T-helper 2 cell (primary cell): Measurements from ENCODE around the gene ATXN1.
A peak's percentile ranks its signal among the peaks of the same experiment; 100 is the strongest.
"Not testable (repeated sequence)": the region's sequence is repeated elsewhere in the genome, so short reads cannot be mapped to it uniquely, and the experiment has no call there.

Experiments used
- DNase-seq, 5 experiments: peaks; one replicate each; pipeline versions ENCODE4 v3.0.0 to v3.0.0-alpha.2; 2012 to 2022

The ATXN1 gene

DNA sequence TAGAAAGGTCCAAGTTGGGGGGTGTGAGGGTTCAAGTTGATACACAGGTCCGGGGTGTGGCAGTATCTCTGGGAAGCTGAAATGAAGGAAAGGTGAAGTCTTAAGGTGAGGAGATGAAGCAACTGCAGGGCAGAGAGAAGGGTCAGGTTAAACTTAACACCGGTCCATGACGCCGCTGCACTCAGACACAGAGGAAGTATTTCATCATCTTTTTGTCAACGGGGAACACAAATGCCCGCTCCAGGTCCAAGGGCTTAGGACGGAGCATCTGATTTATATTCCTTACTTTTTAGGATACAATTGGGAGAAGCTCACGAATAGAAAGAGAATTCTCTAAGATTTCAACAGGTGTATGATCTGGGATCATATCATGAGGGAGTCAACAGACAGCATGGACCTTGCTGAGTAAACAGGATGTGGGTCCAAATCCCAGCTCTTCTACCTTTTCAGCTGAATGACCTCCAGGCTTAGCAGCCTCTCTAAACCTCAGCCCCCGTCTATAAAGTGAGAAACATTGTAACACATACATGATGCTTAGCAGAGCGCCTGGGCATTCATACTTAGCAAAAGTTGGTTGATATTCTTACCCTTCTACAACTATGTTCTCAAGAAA, 197.5 kb downstream of the ATXN1 start:
- no peak for DNase-seq

DNA sequence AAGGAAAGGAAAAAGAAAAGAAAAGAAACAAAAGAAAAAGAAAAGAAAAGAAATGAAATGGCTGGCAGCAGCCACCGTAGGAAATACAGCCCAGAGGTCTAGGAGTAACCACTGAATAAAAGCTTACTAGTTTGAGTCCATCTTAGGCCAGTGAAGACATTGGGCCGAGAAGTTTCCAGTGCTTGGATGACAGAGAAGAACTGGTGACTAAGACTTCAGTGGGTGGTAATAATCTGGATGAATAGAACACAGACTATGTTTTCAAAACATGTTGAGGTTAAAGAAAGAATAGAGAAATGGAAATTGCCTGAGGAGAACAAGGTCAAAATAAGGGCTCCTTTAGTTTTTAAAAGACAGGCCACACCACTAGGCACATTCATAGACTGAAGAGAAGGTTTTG, 198.8 kb downstream of the ATXN1 start:
- DNase-seq = no peak

DNA sequence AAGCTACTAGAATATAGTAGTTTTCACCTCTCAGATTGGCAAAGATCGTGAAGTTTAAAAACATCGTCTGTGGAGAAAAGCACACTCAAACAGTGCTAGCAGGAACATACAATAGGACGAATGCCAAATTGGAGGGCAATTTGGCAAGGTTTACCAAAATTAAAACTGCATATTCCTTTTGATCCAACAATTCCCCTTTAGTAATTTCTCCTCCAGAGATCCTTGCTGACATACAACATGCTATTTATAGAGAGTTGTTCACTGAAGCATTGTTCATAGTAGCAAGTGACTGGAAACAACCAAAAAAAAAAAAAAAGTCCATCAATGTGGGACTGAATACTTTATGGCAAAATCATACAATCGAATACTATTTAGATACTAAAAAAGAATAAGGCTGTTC, 202.2 kb downstream of the ATXN1 start:
- no peak for DNase-seq

GRCh38 chr6:16555550-16555949, 205.7 kb downstream of the ATXN1 start:
- no peak for DNase-seq

DNA sequence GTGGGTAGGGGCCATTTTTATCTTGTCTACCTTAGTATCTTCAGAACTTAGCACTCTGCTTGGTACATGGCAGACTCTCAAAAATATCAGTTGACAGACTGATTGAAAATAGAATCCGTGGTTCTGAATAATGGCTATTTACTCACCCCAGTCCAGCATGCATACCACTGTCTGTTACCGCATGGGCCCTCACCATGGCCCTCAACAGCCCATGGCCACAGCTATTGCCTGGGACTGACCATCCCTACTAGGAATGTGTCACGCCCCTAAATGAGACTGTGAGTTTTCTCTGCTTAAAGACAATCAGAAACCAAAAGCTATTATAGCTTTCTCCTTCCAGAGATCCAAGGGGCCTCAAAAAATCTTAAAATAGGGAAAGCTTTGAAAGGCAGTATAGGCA, 207.7 kb downstream of the ATXN1 start:
- no peak for DNase-seq

- DNase-seq = no peak
Measured at GRCh38 chr6:16551466-16551865, 209.8 kb downstream of the ATXN1 start.

- DNase-seq = no peak
Measured at GRCh38 chr6:16548121-16548520, 213.1 kb downstream of the ATXN1 start.

DNA sequence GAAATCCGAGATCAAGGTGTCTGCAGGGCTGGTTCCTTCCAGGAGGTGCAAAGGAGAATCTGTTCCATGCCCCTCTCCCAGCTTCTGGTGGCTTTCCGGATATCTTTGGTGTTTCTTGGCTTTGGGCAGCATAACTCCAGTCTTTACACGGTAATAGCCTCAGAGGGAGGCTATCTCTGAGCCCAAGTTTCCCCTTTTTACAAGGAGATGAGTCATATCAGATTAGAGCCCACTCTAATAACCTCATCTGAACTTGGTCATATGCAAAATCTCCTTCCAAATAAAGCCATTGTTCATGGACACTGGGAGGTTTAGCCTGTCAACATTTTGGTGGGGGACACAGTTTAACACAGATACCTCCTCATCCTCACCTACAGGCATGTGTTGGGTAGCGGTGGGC, 213.7 kb downstream of the ATXN1 start:
- DNase-seq = no peak

GRCh38 chr6:16546861-16547260, 214.4 kb downstream of the ATXN1 start:
- DNase-seq = no peak

- DNase-seq = no peak
Measured at GRCh38 chr6:16545382-16545781, 215.9 kb downstream of the ATXN1 start.

DNA sequence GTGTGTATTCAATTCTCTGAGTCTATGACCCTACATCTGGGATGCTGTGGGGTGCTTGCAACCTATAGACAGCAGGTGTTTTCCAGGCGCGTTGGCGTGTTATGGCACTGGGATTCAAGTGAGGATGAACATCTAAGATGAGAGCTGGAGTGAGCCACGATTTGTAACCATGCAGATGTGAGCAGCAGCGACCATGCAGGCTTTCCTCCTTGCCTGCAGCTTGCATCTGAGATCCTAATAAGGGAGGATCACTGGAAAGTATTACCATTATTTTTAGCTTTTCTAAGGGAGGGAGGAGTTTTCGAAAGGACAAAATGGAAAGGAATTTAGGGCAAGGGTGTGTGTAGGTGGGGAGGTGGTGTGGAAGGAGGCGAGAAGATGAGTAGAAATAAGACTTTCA, 216.7 kb downstream of the ATXN1 start:
- no peak for DNase-seq

DNA sequence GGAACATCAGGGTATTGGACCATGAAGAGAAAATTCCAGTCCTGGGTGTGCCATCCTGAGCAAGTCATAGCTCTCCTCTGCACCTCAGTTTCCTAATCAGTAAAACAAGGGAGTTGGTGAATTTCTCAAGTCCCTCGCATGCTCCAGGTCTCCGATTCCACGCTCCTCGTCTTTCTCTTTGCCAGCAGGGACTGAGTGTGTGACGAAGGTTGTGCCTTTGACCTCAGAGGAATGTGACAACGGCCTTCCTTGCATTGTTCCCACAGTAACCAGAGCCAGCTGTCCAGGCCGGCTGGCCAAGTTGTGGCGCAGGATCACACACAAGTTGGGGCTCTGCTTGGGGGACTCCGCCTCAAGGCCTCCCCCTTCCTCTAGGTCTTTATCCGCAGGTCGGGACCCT, 217.3 kb downstream of the ATXN1 start:
- no peak for DNase-seq

DNA sequence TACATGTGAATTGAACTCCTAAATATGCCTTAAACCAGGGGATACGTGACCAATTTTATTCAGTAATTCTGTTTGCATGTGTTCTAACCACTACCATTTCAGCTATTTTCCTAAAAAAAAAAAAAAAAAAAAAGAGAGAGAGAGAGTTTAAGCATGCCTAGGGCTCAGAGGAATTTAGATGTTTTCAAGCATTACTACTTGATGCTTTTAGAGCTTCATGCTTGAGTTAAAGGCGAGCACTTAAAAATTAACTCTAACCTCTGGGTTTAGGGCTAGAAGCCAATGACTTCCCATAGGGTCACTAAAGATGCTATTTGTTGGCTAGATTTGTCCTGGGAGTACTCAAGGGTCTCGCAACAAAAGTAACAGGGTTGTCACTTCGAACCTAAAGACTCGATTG, 217.7 kb downstream of the ATXN1 start:
- DNase-seq = no peak

GRCh38 chr6:16542070-16542469, 219.2 kb downstream of the ATXN1 start:
- no peak for DNase-seq

GRCh38 chr6:16540804-16541752, 220.2 kb downstream of the ATXN1 start:
- no peak for DNase-seq

GRCh38 chr6:16540383-16540782, 220.9 kb downstream of the ATXN1 start:
- not testable (repeated sequence) for DNase-seq

GRCh38 chr6:16539086-16539931, 222.0 kb downstream of the ATXN1 start:
- DNase-seq = peak in 1 of 5 experiments; percentile 13

- no peak for DNase-seq
Measured at GRCh38 chr6:16535564-16535963, 225.7 kb downstream of the ATXN1 start.

GRCh38 chr6:16533721-16534136, 227.5 kb downstream of the ATXN1 start:
- peak in 1 of 5 experiments; percentile 45 for DNase-seq

DNA sequence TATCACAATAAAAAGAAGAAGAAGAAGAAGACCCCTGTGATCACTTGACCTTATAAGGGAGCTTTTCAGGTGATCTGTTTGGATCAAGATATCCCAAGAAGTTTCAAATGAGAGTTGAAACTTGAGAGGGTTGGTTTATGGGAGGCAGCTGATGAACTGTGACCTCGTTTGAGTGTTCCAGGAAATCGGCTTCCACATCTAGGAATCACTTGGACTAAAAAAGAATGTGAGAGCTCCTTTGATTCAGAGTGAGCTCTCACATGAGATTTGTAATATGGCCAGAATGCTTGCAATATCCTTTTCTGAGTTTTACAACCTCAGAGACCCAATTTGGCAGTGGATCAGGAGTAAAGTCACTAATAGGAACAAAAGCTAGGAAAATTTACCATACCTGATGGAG, 228.1 kb downstream of the ATXN1 start:
- DNase-seq = no peak

- DNase-seq = no peak
Measured at GRCh38 chr6:16527691-16528090, 233.6 kb downstream of the ATXN1 start.

DNA sequence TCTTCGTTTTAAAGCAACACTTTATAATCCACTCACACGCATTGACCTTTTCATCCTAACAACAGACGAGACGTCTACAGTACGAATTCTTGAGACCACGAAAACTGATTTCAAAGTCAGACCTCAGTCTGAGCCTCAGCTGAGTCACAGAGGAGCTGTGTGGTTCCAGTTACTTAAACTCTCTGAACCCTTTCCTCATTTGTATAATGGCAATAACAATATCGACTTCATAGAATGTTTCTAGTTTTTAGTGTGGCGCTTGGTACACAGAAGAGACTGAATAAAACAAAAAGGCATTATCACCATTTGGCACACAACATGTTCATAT, 236.9 kb downstream of the ATXN1 start:
- DNase-seq = peak in 1 of 5 experiments; percentile 58

- no peak for DNase-seq
Measured at GRCh38 chr6:16523606-16524379, 237.5 kb downstream of the ATXN1 start.
